Right atrium auricular region (tissue), 2 donors: ENCODE measurements around the gene GDF9. TPM values are rescaled to one million over a fixed set of nuclear protein-coding genes. Genes with fewer than 3 reads are reported as not detected.

ENCODE experiments used
- DNase-seq: peaks from one replicate; pipeline ENCODE4 v3.0.0-alpha.2; 2019; ENCODE audit warnings: low spot score
- H3K27ac ChIP-seq, 2 donors: fragments of 200-600 bp; sonication (generic); 1 replicate in 1 of 2; 2 replicates in 1 of 2; pipeline ENCODE4 v1.5.1; 2016 to 2019
- H3K27me3 ChIP-seq, 2 donors: fragments of 200-600 bp; sonication (generic); one replicate each; pipeline versions ENCODE4 v1.5.1 to v1.6.0; 2017 to 2019
- H3K36me3 ChIP-seq: fragments of 200-600 bp; sonication (generic); one replicate; pipeline ENCODE4 v1.5.1; 2016
- H3K4me1 ChIP-seq, 2 donors: fragments of 200-600 bp; sonication (generic); one replicate each; pipeline versions ENCODE4 v1.5.1 to v1.6.0; 2017 to 2019
- H3K4me3 ChIP-seq, 2 donors: fragments of 200-600 bp; sonication (generic); 1 replicate in 1 of 2; 2 replicates in 1 of 2; pipeline ENCODE4 v1.5.1; 2017 to 2019; ENCODE audit warnings: mild to moderate bottlenecking in 1 of 2, moderate library complexity in 1 of 2
- H3K9me3 ChIP-seq, 2 donors: fragments of 200-600 bp; sonication (generic); one replicate each; pipeline ENCODE4 v1.5.1; 2019
- total RNA-seq, 2 donors: library from RNA; depleted of rRNA; stranded (reverse); fragments of >200 nt; gene quantifications; one replicate each; pipeline ENCODE4 v1.1.0, GENCODE V29; 2016
- TF ChIP-seq, protein P1 (sequence below), 2 donors: fragments of 200-600 bp; sonication (generic); IDR thresholded peaks; one replicate each; pipeline ENCODE4 v1.5.1; 2019; ENCODE audit warnings: antibody characterized with exemption in 2 of 2

The GDF9 gene
- total RNA-seq, 2 donors from 2014 or later: 0.20 to 0.22 TPM

DNA sequence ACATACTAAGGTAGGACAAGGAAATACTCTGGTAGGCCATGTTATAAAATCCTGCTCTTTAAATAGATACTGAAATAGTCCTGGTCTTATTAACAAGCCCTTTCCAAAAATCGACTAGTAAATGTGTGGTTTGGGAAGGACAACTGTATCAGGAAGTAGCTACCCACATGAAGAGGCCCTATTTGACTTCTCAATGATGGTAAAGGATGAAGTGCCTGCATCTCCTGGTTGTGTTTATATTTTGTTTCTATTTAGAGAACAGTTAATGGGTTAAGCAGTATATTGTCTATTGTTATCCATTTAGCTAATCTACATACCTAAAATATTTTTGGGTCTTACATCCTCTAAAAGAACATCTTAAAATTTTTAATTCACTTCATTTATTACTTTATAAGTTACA, 12.5 kb downstream of the GDF9 start:
- no peaks in the 10 kb centered on the region for H3K27me3 ChIP-seq
- H3K27ac ChIP-seq: no peak overlapping the region
- H3K9me3 ChIP-seq: no peaks in the 10 kb centered on the region
- H3K4me3 ChIP-seq: no peak overlapping the region
- H3K4me1 ChIP-seq: peaks cover 0 to 6% of the 10 kb centered on the region in 2 donors
- H3K36me3 ChIP-seq: no peaks in the 10 kb centered on the region
- TF ChIP-seq, protein P1, sequence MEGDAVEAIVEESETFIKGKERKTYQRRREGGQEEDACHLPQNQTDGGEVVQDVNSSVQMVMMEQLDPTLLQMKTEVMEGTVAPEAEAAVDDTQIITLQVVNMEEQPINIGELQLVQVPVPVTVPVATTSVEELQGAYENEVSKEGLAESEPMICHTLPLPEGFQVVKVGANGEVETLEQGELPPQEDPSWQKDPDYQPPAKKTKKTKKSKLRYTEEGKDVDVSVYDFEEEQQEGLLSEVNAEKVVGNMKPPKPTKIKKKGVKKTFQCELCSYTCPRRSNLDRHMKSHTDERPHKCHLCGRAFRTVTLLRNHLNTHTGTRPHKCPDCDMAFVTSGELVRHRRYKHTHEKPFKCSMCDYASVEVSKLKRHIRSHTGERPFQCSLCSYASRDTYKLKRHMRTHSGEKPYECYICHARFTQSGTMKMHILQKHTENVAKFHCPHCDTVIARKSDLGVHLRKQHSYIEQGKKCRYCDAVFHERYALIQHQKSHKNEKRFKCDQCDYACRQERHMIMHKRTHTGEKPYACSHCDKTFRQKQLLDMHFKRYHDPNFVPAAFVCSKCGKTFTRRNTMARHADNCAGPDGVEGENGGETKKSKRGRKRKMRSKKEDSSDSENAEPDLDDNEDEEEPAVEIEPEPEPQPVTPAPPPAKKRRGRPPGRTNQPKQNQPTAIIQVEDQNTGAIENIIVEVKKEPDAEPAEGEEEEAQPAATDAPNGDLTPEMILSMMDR (IDR thresholded peaks at IDR 0.05): no peak
- no peak for DNase-seq

DNA sequence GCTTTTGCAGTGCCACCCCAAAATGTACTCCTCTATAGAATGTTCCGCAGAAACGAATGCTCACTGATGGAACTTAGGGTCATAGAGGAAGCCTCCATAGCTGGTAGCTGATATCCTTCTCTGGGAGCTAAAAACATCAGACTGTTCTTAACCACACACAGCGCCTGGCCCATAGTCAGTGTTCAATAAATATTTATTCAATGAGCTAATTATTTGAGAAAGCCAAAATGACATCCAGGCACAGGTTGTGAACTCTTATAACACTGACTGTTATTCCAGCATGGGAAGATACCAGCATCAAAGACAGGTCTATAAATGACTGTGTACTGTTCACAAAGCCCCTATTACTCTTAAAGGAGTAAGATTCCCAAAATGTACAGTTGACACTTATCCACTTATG, 12.9 kb downstream of the GDF9 start:
- DNase-seq: no peak
- TF ChIP-seq, protein P1 (IDR thresholded peaks at IDR 0.05): no peak
- Histone ChIP-seq H3K9me3 (no peaks in the 10 kb centered on the region), H3K4me3 (no peak overlapping the region), H3K27me3 (no peaks in the 10 kb centered on the region), H3K36me3 (no peaks in the 10 kb centered on the region), H3K27ac (no peak overlapping the region), H3K4me1 (peaks cover 0 to 6% of the 10 kb centered on the region in 2 donors)

DNA sequence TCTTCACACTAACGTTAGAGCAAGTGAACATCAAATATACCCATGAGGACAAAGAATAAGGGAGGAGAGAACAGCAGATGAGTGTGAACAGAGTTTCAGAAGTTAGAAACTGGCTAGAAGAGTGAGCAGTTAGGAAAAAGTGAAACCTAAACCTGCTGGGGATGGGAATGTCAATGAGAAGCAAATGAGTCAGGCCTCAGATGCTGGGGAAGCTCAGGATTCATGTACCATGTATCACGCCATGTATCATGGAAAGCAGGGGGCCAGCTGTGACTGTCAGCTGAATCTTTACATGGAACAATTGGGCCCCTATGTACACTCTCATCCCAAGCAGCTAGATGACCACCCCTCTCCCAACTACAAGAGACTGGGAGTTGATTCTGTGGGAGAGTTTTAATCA, 16.2 kb downstream of the GDF9 start:
- Histone ChIP-seq H3K27me3 (no peaks in the 10 kb centered on the region), H3K27ac (no peak overlapping the region), H3K4me1 (peaks cover 0 to 6% of the 10 kb centered on the region in 2 donors), H3K4me3 (no peak overlapping the region), H3K9me3 (no peaks in the 10 kb centered on the region), H3K36me3 (no peaks in the 10 kb centered on the region)
- TF ChIP-seq, protein P1 (IDR thresholded peaks at IDR 0.05): no peak
- DNase-seq: no peak

DNA sequence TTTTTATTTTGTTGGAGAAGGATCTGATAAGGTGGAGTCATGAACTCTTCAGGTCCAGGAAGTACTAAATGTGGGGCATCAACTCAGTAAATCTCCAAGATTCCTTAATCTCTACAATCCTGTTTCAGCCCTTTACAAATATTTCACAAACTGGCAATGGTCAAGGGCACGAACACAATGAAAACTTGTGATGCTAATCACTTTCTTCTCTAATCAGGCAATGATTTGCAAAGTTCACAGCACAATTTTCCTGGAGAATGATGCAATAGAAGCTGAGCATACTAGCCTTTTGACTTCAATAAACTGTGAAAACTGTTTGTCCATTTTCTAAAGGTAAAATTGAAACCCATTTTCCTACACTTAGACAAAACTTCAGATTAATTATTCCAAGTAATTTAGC, 16.9 kb downstream of the GDF9 start:
- Histone ChIP-seq H3K4me3 (no peak overlapping the region), H3K9me3 (no peaks in the 10 kb centered on the region), H3K36me3 (no peaks in the 10 kb centered on the region), H3K27me3 (no peaks in the 10 kb centered on the region), H3K4me1 (peaks cover 0 to 4% of the 10 kb centered on the region in 2 donors), H3K27ac (no peak overlapping the region)
- TF ChIP-seq, protein P1 (IDR thresholded peaks at IDR 0.05): no peak
- no peak for DNase-seq

DNA sequence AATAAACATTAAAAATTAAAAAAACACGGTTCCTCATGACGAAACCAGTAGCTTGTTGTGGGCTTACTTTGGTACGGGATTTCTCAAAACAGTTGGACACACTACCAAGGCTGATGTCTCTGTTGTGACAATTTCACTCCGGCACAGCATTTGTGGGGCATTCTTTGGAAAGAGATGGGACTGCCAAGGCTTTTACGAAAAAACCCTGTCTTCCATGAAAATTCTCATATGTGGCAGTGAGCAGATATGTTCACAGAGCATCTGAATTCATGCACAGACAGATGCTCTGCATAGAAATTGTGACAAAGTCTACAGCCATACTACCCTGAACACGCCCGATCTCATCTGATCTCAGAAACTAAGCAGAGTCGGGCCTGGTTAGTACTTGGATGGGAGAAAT, 18.0 kb downstream of the GDF9 start:
- no peaks in the 10 kb centered on the region for H3K4me1 ChIP-seq
- no peaks in the 10 kb centered on the region for H3K9me3 ChIP-seq
- H3K27ac ChIP-seq: no peak overlapping the region
- no peaks in the 10 kb centered on the region for H3K27me3 ChIP-seq
- no peaks in the 10 kb centered on the region for H3K36me3 ChIP-seq
- H3K4me3 ChIP-seq: no peak overlapping the region
- no peak for DNase-seq
- TF ChIP-seq, protein P1 (IDR thresholded peaks at IDR 0.05): no peak

DNA sequence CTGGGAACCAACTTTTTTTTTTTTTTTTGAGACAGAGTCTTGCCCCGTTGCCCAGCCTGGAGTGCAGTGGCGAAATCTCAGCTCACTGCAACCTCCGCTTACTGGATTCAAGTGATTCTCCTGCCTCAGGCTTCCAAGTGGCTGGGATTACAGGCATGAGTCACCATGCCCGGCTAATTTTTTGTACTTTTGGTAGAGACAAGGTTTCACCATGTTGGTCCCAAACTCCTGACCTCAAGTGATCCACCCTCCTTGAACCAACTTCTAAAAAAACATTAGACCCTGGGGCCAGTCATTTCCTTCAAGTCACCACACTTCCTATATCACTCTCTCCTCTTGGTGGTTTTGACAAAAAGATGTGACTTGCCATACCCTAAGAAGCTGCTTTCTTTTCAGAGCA, 25.0 kb downstream of the GDF9 start:
- Histone ChIP-seq H3K27me3 (no peaks in the 10 kb centered on the region), H3K27ac (no peak overlapping the region), H3K4me1 (peaks cover 0 to 4% of the 10 kb centered on the region in 2 donors), H3K36me3 (no peaks in the 10 kb centered on the region), H3K4me3 (no peak overlapping the region), H3K9me3 (no peaks in the 10 kb centered on the region)
- DNase-seq: no peak
- TF ChIP-seq, protein P1 (IDR thresholded peaks at IDR 0.05): no peak
